B cell (primary cell): Measurements from ENCODE around the gene MITD1. TPM values are rescaled to one million over a fixed set of nuclear protein-coding genes. Genes with fewer than 3 reads are reported as not detected.
A peak's percentile ranks its signal among the peaks of the same experiment; 100 is the strongest.

Experiments used
- ATAC-seq: fragments of 200-7000 bp; cut with Tn5 transposase; one replicate; pipeline ENCODE4 v1.10.0; 2021; ENCODE audit warnings: low read depth, mild to moderate bottlenecking, moderate number of reproducible peaks, moderate library complexity
- CTCF ChIA-PET: fragments of 350-600 bp; sonication (Branson Sonifier 250); formaldehyde crosslinking; loops from one replicate; lab custom pipeline; 2021; ENCODE audit warnings: antibody characterized with exemption, inconsistent platforms; lab: Charles Lee
- POLR2A ChIA-PET: fragments of 350-600 bp; sonication (Branson Sonifier 250); formaldehyde crosslinking; loops from one replicate; lab custom pipeline; 2021; ENCODE audit warnings: antibody characterized with exemption; lab: Charles Lee
- DNase-seq: peaks from one replicate; pipeline ENCODE4 v3.0.0; 2013
- H2AFZ ChIP-seq: 2 replicates; pipeline ENCODE4 v1.6.1; 2012; ENCODE audit warnings: mild to moderate bottlenecking, low read depth, low read length; ENCODE audit not compliant: insufficient read depth, poor library complexity, severe bottlenecking
- H3K27ac ChIP-seq, 2 donors: 1 replicate in 1 of 2; 2 replicates in 1 of 2; pipeline ENCODE4 v1.5.1; 2012 to 2013; ENCODE audit warnings: low read length in 2 of 2, mild to moderate bottlenecking in 2 of 2, moderate library complexity in 1 of 2
- H3K27me3 ChIP-seq, 4 experiments: fragments of 200-600 bp in 1 of 4; sonication (generic) in 1 of 4; replicated peaks in 1 of 4; 1 replicate in 2 of 4; 2 replicates in 2 of 4; pipeline versions ENCODE4 v1.6.1 to v1.7.0; 2013 to 2016; ENCODE audit warnings: low read length in 3 of 4, mild to moderate bottlenecking in 2 of 4, mixed read lengths in 1 of 4, moderate library complexity in 1 of 4; ENCODE audit not compliant: insufficient read depth in 4 of 4, control insufficient read depth in 3 of 4; ENCODE audit errors: control extremely low read depth in 1 of 4
- H3K36me3 ChIP-seq, 2 experiments: replicated peaks in 1 of 2; 1 replicate in 1 of 2; 2 replicates in 1 of 2; pipeline versions ENCODE4 v1.6.1 to v1.7.1; 2013; ENCODE audit warnings: low read length in 1 of 2; ENCODE audit not compliant: insufficient read depth in 2 of 2, control insufficient read depth in 1 of 2; ENCODE audit errors: control extremely low read depth in 1 of 2, extremely low read depth in 1 of 2
- H3K4me1 ChIP-seq, 2 donors: fragments of 200-600 bp in 1 of 2; sonication (generic) in 1 of 2; 1 replicate in 1 of 2; 2 replicates in 1 of 2; pipeline versions ENCODE4 v1.5.1 to v1.6.1; 2013 to 2017; ENCODE audit warnings: low read length in 2 of 2; ENCODE audit not compliant: control insufficient read depth in 2 of 2, insufficient read depth in 2 of 2
- H3K4me2 ChIP-seq: replicated peaks from 2 replicates; pipeline ENCODE3; 2012; ENCODE audit warnings: mild to moderate bottlenecking, low read depth, low read length; ENCODE audit not compliant: poor library complexity, severe bottlenecking
- H3K4me3 ChIP-seq, 5 experiments: fragments of 200-600 bp in 1 of 5; sonication (generic) in 1 of 5; 1 replicate in 3 of 5; 2 replicates in 2 of 5; pipeline versions ENCODE4 v1.5.1 to v1.7.0; 2011 to 2016; ENCODE audit warnings: low read length in 4 of 5, mild to moderate bottlenecking in 4 of 5, low read depth in 2 of 5, control low read depth in 1 of 5, moderate library complexity in 1 of 5; ENCODE audit not compliant: insufficient read depth in 1 of 5; ENCODE audit errors: control extremely low read depth in 1 of 5, extremely low read depth in 1 of 5
- H3K79me2 ChIP-seq: fragments of 200-600 bp; sonication (generic); one replicate; pipeline ENCODE4 v1.6.0; 2016; ENCODE audit warnings: low read length; ENCODE audit not compliant: control insufficient read depth, insufficient read depth
- H3K9ac ChIP-seq: fragments of 200-600 bp; sonication (generic); 2 replicates; pipeline ENCODE4 v1.6.1; 2017; ENCODE audit warnings: mild to moderate bottlenecking, low read length, moderate library complexity
- H3K9me3 ChIP-seq, 3 donors: one replicate each; pipeline versions ENCODE4 v1.6.1 to v1.7.1; 2013; ENCODE audit warnings: low read length in 2 of 3; ENCODE audit not compliant: control insufficient read depth in 2 of 3, insufficient read depth in 1 of 3; ENCODE audit errors: control extremely low read depth in 1 of 3
- H4K20me1 ChIP-seq: 2 replicates; pipeline ENCODE4 v1.6.0; 2012; ENCODE audit warnings: mild to moderate bottlenecking, low read length; ENCODE audit not compliant: insufficient read depth, control insufficient read depth, poor library complexity, severe bottlenecking
- H3K27ac Mint-ChIP-seq: one replicate; pipeline ENCODE4 v1.8.0; 2021; ENCODE audit warnings: mixed read lengths
- H3K27me3 Mint-ChIP-seq: one replicate; pipeline ENCODE4 v1.8.0; 2021; ENCODE audit warnings: mixed read lengths
- H3K4me1 Mint-ChIP-seq: one replicate; pipeline ENCODE4 v1.8.0; 2021; ENCODE audit warnings: mixed read lengths
- H3K4me3 Mint-ChIP-seq: one replicate; pipeline ENCODE4 v1.8.0; 2021; ENCODE audit warnings: mixed read lengths
- H3K9me3 Mint-ChIP-seq: one replicate; pipeline ENCODE4 v1.8.0; 2022; ENCODE audit warnings: mixed read lengths; ENCODE audit not compliant: insufficient read depth
- EZH2 ChIP-seq: IDR thresholded peaks from 2 replicates; pipeline ENCODE4 v1.6.1; 2012; ENCODE audit warnings: borderline replicate concordance, low read depth, mild to moderate bottlenecking, moderate library complexity, low read length; ENCODE audit not compliant: insufficient read depth, poor library complexity, severe bottlenecking
- WGBS: methylation state at CpG from one replicate; pipeline ENCODE4 v1.1.5; 2013; ENCODE audit warnings: missing lambda C conversion rate; ENCODE audit not compliant: insufficient coverage; 5-methylcytosine and 5-hydroxymethylcytosine counted together
- intact Hi-C: fragments of 100-400 bp; cut with micrococcal nuclease; formaldehyde crosslinking; loops from one replicate; pipeline ENCODE4 v1.10.0; 2022
- polyA plus RNA-seq: library from polyadenylated mRNA; depleted of rRNA; stranded (reverse); fragments of >200 nt; gene quantifications from 2 replicates; pipeline ENCODE4 v1.2.3, GENCODE V29; 2012
- total RNA-seq, 2 donors: library from RNA; stranded (reverse); fragments of 120-200 nt in 1 of 2; gene quantifications; 1 replicate in 1 of 2; 2 replicates in 1 of 2; pipeline versions ENCODE4 v1.2.3 to v1.2.4, GENCODE V29; 2013 to 2022
- TF ChIP-seq, protein P1 (sequence below): fragments of 200-600 bp; IDR thresholded peaks from one replicate; pipeline ENCODE4 v1.8.0; 2022; ENCODE audit warnings: antibody characterized with exemption, mild to moderate bottlenecking

Gene MITD1
- total and polyA plus RNA-seq, 2 donors (not counting 1 experiment from before 2014, with no cell fraction given), result 31.0 to 71.6 TPM

DNA sequence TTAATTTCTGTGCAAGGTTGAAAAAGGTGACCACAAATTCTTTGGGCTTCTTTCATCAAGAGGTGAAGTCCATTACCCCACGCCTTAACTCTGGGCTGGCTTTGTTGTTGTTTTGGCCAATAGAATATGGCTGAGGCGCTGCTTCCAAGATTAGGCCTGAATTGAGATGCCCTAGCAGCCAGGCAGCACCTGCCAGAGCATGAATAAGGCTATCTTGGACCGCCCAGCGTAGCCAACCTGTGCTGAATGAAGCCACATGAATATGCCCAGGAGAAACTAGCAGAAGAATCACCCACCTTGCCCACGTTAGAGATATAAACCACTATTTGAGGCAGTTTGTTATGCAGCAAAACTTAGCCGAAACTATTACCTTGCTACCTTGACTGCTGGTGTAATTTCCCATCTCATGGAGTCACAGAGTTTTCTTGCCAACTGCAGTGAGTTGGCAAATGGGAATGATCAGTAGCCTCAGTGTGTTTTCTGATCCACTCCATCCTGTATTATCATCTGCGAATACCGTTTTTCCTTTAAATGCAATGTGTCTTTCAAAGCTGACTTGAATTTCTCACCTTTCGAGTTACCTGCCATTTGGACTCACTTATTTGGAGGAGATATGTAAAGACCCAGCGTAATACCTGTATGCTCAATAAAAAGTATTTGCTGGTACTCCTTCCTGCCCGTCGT, 26.8 kb downstream of the MITD1 start:
- H3K9ac ChIP-seq, result peak overlapping the region; percentile 78
- ChIA-PET POLR2A (interaction anchor here (1.1 to 3.8 kb wide), 4 partner anchors 13 to 183 kb away, joined by 4 to 31 read pairs (median 6); partner anchors contain the start of genes C2orf15 and EIF5B), CTCF (interaction anchor here (1.8 to 4.8 kb wide), 3 partner anchors 13 to 182 kb away, joined by 9 to 24 read pairs (median 20); partner anchors contain the start of genes C2orf15, EIF5B, MITD1 and TXNDC9)
- H3K9me3 ChIP-seq, result no peaks in the 10 kb centered on the region
- H3K4me1 Mint-ChIP-seq, result peaks cover 42% of the 10 kb centered on the region
- peak overlapping the region; percentile 71 to 96 (median 90) for H3K4me3 ChIP-seq
- no peaks in the 10 kb centered on the region for H3K27me3 ChIP-seq
- peak overlapping the region; percentile 71 for H3K4me2 ChIP-seq
- H3K79me2 ChIP-seq, result peaks cover 28% of the 10 kb centered on the region
- DNase-seq, result peak; percentile 20
- 53% methylated on average over 10 of the region's 12 CpGs for WGBS
- H3K9me3 Mint-ChIP-seq, result no peaks in the 10 kb centered on the region
- no peaks in the 10 kb centered on the region for H4K20me1 ChIP-seq
- intact Hi-C loops, result loop anchor here (1.0 to 10.0 kb wide), 3 partner anchors 13 to 1091 kb away; partner anchors contain the start of genes C2orf15, MITD1 and MRPL30
- H3K4me3 Mint-ChIP-seq, result no peak overlapping the region
- H3K27ac ChIP-seq, result peak overlapping the region; percentile 91 to 99
- no peak for ATAC-seq
- no peak for TF ChIP-seq EZH2
- TF ChIP-seq, protein P1, sequence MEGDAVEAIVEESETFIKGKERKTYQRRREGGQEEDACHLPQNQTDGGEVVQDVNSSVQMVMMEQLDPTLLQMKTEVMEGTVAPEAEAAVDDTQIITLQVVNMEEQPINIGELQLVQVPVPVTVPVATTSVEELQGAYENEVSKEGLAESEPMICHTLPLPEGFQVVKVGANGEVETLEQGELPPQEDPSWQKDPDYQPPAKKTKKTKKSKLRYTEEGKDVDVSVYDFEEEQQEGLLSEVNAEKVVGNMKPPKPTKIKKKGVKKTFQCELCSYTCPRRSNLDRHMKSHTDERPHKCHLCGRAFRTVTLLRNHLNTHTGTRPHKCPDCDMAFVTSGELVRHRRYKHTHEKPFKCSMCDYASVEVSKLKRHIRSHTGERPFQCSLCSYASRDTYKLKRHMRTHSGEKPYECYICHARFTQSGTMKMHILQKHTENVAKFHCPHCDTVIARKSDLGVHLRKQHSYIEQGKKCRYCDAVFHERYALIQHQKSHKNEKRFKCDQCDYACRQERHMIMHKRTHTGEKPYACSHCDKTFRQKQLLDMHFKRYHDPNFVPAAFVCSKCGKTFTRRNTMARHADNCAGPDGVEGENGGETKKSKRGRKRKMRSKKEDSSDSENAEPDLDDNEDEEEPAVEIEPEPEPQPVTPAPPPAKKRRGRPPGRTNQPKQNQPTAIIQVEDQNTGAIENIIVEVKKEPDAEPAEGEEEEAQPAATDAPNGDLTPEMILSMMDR, result no peak
- peaks cover 27 to 29% of the 10 kb centered on the region in 2 donors for H3K4me1 ChIP-seq
- no peaks in the 10 kb centered on the region for H3K27me3 Mint-ChIP-seq
- peak overlapping the region; percentile 76 for H2AFZ ChIP-seq
- peaks cover 0 to 4% of the 10 kb centered on the region in 2 experiments for H3K36me3 ChIP-seq
- peak overlapping the region; percentile 91 for H3K27ac Mint-ChIP-seq
